HCT116 (cell line): Measurements from ENCODE around the gene ZNF154. TPM values are rescaled to one million over a fixed set of nuclear protein-coding genes. Genes with fewer than 3 reads are reported as not detected.

Source experiments
- ATAC-seq: fragments of 200-7000 bp; cut with Tn5 transposase; 2 replicates; pipeline ENCODE4 v1.9.1; 2020; ENCODE audit warnings: mild to moderate bottlenecking, moderate library complexity
- BruUV-seq: library from RNA; stranded (reverse); fragments of 400-500 nt; replicated peaks from 2 replicates; lab custom pipeline; 2021; lab: Mats Ljungman, UMichigan
- CTCF ChIA-PET: fragments of 300-600 bp; sonication (Branson Sonifier 250); formaldehyde crosslinking; loops from one replicate; lab custom pipeline; 2021; ENCODE audit warnings: antibody characterized with exemption; lab: Charles Lee
- POLR2A ChIA-PET: fragments of 300-600, 350-600 bp; sonication (Branson Sonifier 250); formaldehyde crosslinking; loops from one replicate; lab custom pipeline; 2021; ENCODE audit warnings: antibody characterized with exemption; lab: Charles Lee
- RAD21 ChIA-PET, 2 experiments: fragments of 300-600 bp; sonication (Branson Sonifier 250); formaldehyde crosslinking; loops; one replicate each; lab custom pipeline; 2023; ENCODE audit warnings: low total read pairs in 2 of 2; ENCODE audit not compliant: uncharacterized antibody in 2 of 2, unreplicated experiment in 2 of 2, low non-redundant PET in 1 of 2; lab: Charles Lee
- DNase-seq: peaks from one replicate; pipeline ENCODE4 v3.0.0-alpha.2; 2010; ENCODE audit warnings: low read depth, low spot score
- H2AFZ ChIP-seq: fragments of 200-600 bp; shearing (Covaris generic), sonication (generic); 2 replicates; pipeline ENCODE4 v1.6.1; 2017; ENCODE audit warnings: low read depth, mixed run types, mixed read lengths, antibody characterized with exemption, low read length; ENCODE audit not compliant: poor library complexity, severe bottlenecking
- H3K27ac ChIP-seq: 2 replicates; pipeline ENCODE4 v1.5.1; 2012; ENCODE audit warnings: low read depth, low read length
- H3K27me3 ChIP-seq: fragments of 200-600 bp; sonication (generic); 2 replicates; pipeline ENCODE4 v1.6.1; 2016; ENCODE audit warnings: mixed run types, low read length, mixed read lengths; ENCODE audit not compliant: insufficient read depth
- H3K36me3 ChIP-seq, 2 experiments: fragments of 200-500 bp in 1 of 2; fragments of 200-600 bp in 1 of 2; sonication (Bioruptor generic) in 1 of 2; sonication (generic) in 1 of 2; 2 replicates each; pipeline versions ENCODE4 v1.5.1 to v1.6.1; 2014 to 2016; ENCODE audit warnings: low read length in 2 of 2, inconsistent platforms in 1 of 2, mixed read lengths in 1 of 2, mixed run types in 1 of 2; ENCODE audit not compliant: insufficient read depth in 2 of 2, control insufficient read depth in 1 of 2
- H3K4me1 ChIP-seq, 2 experiments: fragments of 200-600 bp in 1 of 2; sonication (generic) in 1 of 2; 2 replicates each; pipeline versions ENCODE4 v1.5.1 to v1.6.1; 2012 to 2017; ENCODE audit warnings: low read length in 2 of 2, inconsistent platforms in 1 of 2, mild to moderate bottlenecking in 1 of 2, mixed read lengths in 1 of 2, mixed run types in 1 of 2, moderate library complexity in 1 of 2; ENCODE audit not compliant: insufficient read depth in 2 of 2, control insufficient read depth in 1 of 2
- H3K4me2 ChIP-seq: fragments of 200-600 bp; sonication (generic); 2 replicates; pipeline ENCODE4 v1.6.1; 2017; ENCODE audit warnings: mixed run types, low read length, mixed read lengths
- H3K4me3 ChIP-seq, 2 experiments: fragments of 200-600 bp in 1 of 2; sonication (generic) in 1 of 2; replicated peaks in 1 of 2; 2 replicates each; pipeline ENCODE4 v1.5.1; 2011 to 2016; ENCODE audit warnings: low read length in 2 of 2, control low read depth in 1 of 2, low read depth in 1 of 2, mild to moderate bottlenecking in 1 of 2, mixed read lengths in 1 of 2, mixed run types in 1 of 2
- H3K79me2 ChIP-seq: fragments of 200-600 bp; sonication (generic); 2 replicates; pipeline ENCODE4 v1.6.1; 2017; ENCODE audit warnings: mild to moderate bottlenecking, mixed run types, low read length, moderate library complexity, mixed read lengths; ENCODE audit not compliant: insufficient read depth
- H3K9ac ChIP-seq: fragments of 200-600 bp; sonication (generic); 2 replicates; pipeline ENCODE4 v1.6.1; 2016; ENCODE audit warnings: low read length, mixed read lengths
- H3K9me2 ChIP-seq: fragments of 200-600 bp; sonication (generic), shearing (Covaris generic); 2 replicates; pipeline ENCODE4 v1.6.1; 2017; ENCODE audit warnings: mixed run types, mild to moderate bottlenecking, moderate library complexity; ENCODE audit not compliant: insufficient read depth
- H3K9me3 ChIP-seq, 2 experiments: fragments of 200-500 bp in 1 of 2; fragments of 200-600 bp in 1 of 2; sonication (Bioruptor generic) in 1 of 2; sonication (generic) in 1 of 2; 2 replicates each; pipeline ENCODE4 v1.6.1; 2014 to 2017; ENCODE audit warnings: low read length in 2 of 2, mixed read lengths in 2 of 2, inconsistent platforms in 1 of 2, low read depth in 1 of 2, mild to moderate bottlenecking in 1 of 2, mixed run types in 1 of 2, moderate library complexity in 1 of 2; ENCODE audit not compliant: control insufficient read depth in 1 of 2, insufficient read depth in 1 of 2
- H4K20me1 ChIP-seq: fragments of 200-600 bp; sonication (generic), shearing (Covaris generic); 2 replicates; pipeline ENCODE4 v1.6.1; 2017; ENCODE audit warnings: mixed run types, mild to moderate bottlenecking, moderate library complexity; ENCODE audit not compliant: insufficient read depth
- CEBPB ChIP-seq: IDR thresholded peaks from 2 replicates; pipeline ENCODE4 v1.6.1; 2012; ENCODE audit warnings: low read depth
- EZH2 ChIP-seq: fragments of 200-600 bp; sonication (generic); IDR thresholded peaks from 2 replicates; pipeline ENCODE4 v1.6.1; 2017; ENCODE audit warnings: antibody characterized with exemption, mixed run types
- FOSL1 ChIP-seq: IDR thresholded peaks from 2 replicates; pipeline ENCODE4 v1.6.1; 2012; ENCODE audit warnings: low read depth
- SRF ChIP-seq: IDR thresholded peaks from 2 replicates; pipeline ENCODE4 v1.6.1; 2012; ENCODE audit warnings: low read depth
- TCF7L2 ChIP-seq: IDR thresholded peaks from 2 replicates; pipeline ENCODE4 v1.7.0; 2011; ENCODE audit warnings: borderline replicate concordance, inconsistent platforms; ENCODE audit not compliant: insufficient read depth, insufficient read length; ENCODE audit errors: extremely low read depth
- intact Hi-C: fragments of 100-400 bp; cut with micrococcal nuclease; formaldehyde crosslinking; loops from 2 replicates; pipeline ENCODE4 v1.10.0; 2022
- total RNA-seq: library from RNA; stranded (reverse); gene quantifications from one replicate; pipeline ENCODE4 v1.2.1, GENCODE V29; 2021; ENCODE audit not compliant: unreplicated experiment
- TF ChIP-seq, protein P1 (sequence below), 3 experiments: fragments of 200-600 bp in 1 of 3; sonication (generic) in 1 of 3; IDR thresholded peaks in 2 of 3; conservative IDR thresholded peaks in 1 of 3; 2 replicates each; pipeline ENCODE4 v1.5.1; 2012 to 2017; ENCODE audit warnings: low read depth in 2 of 3, low read length in 2 of 3, antibody characterized with exemption in 1 of 3, borderline replicate concordance in 1 of 3, control low read depth in 1 of 3, mild to moderate bottlenecking in 1 of 3, mixed read lengths in 1 of 3, mixed run types in 1 of 3, moderate library complexity in 1 of 3; ENCODE audit not compliant: insufficient read depth in 1 of 3
- TF ChIP-seq, protein P2 (sequence below): IDR thresholded peaks from 2 replicates; pipeline ENCODE4 v1.6.1; 2011; ENCODE audit warnings: mild to moderate bottlenecking, low read length, moderate library complexity; ENCODE audit not compliant: insufficient replicate concordance; ENCODE audit errors: extremely low read depth
- TF ChIP-seq, protein P3 (sequence below): IDR thresholded peaks from 2 replicates; pipeline ENCODE4 v1.6.1; 2012

The ZNF154 gene
- total RNA-seq, 1 experiment from 2014 or later, result 0.10 TPM

DNA sequence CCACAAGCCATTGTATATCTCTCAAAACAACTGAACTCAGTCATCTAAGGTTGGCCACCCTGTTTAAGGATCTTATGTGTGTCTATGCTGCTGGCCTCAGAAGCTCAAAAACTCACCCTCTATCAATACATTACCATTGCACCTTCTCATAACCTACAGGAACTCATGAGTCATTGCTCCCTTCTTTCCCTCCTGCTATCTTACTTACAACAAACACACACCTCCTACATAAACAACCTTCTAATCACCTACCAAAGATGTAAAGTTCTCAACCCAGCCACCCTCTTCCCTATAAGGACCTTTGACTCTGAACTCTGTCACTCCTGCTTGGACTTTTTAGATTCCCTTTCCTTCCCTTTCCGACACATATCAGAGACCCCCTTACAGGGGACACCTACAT, 53.6 kb downstream of the ZNF154 start:
- no peak overlapping the region for H2AFZ ChIP-seq
- TF ChIP-seq, protein P1, sequence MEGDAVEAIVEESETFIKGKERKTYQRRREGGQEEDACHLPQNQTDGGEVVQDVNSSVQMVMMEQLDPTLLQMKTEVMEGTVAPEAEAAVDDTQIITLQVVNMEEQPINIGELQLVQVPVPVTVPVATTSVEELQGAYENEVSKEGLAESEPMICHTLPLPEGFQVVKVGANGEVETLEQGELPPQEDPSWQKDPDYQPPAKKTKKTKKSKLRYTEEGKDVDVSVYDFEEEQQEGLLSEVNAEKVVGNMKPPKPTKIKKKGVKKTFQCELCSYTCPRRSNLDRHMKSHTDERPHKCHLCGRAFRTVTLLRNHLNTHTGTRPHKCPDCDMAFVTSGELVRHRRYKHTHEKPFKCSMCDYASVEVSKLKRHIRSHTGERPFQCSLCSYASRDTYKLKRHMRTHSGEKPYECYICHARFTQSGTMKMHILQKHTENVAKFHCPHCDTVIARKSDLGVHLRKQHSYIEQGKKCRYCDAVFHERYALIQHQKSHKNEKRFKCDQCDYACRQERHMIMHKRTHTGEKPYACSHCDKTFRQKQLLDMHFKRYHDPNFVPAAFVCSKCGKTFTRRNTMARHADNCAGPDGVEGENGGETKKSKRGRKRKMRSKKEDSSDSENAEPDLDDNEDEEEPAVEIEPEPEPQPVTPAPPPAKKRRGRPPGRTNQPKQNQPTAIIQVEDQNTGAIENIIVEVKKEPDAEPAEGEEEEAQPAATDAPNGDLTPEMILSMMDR (IDR thresholded peaks at IDR 0.05 in 2 of 3, conservative IDR thresholded peaks at IDR 0.05 in 1 of 3; ENCODE audit: borderline replicate concordance in 1 of 3, insufficient read depth in 1 of 3, low read depth in 2 of 3, low read length in 2 of 3), result no peak
- TF ChIP-seq EZH2 (no peak), SRF (no peak), TCF7L2 (no peak), CEBPB (no peak), FOSL1 (no peak)
- TF ChIP-seq, protein P2, sequence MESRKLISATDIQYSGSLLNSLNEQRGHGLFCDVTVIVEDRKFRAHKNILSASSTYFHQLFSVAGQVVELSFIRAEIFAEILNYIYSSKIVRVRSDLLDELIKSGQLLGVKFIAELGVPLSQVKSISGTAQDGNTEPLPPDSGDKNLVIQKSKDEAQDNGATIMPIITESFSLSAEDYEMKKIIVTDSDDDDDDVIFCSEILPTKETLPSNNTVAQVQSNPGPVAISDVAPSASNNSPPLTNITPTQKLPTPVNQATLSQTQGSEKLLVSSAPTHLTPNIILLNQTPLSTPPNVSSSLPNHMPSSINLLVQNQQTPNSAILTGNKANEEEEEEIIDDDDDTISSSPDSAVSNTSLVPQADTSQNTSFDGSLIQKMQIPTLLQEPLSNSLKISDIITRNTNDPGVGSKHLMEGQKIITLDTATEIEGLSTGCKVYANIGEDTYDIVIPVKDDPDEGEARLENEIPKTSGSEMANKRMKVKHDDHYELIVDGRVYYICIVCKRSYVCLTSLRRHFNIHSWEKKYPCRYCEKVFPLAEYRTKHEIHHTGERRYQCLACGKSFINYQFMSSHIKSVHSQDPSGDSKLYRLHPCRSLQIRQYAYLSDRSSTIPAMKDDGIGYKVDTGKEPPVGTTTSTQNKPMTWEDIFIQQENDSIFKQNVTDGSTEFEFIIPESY, result no peak
- TF ChIP-seq, protein P3, sequence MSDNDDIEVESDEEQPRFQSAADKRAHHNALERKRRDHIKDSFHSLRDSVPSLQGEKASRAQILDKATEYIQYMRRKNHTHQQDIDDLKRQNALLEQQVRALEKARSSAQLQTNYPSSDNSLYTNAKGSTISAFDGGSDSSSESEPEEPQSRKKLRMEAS, result no peak
- no peaks in the 10 kb centered on the region for H4K20me1 ChIP-seq
- H3K4me2 ChIP-seq, result no peak overlapping the region
- no peak for DNase-seq
- H3K9me2 ChIP-seq, result no peaks in the 10 kb centered on the region
- no peaks in the 10 kb centered on the region for H3K79me2 ChIP-seq
- no peaks in the 10 kb centered on the region for H3K36me3 ChIP-seq
- H3K9me3 ChIP-seq, result peaks cover 0 to 3% of the 10 kb centered on the region in 2 experiments; a peak in 2 of 4 replicates
- ChIA-PET CTCF (no interaction called here), RAD21 (no interaction called here), POLR2A (no interaction called here)
- no peak overlapping the region for H3K27ac ChIP-seq
- H3K4me1 ChIP-seq, result no peaks in the 10 kb centered on the region
- no peak overlapping the region for H3K4me3 ChIP-seq
- no peak for ATAC-seq
- BruUV-seq, result no TSS peak
- no peak overlapping the region for H3K9ac ChIP-seq
- intact Hi-C loops, result no loop called here
- no peaks in the 10 kb centered on the region for H3K27me3 ChIP-seq
